ENCODE measurements around the gene RABGAP1.

Gene RABGAP1

DNA sequence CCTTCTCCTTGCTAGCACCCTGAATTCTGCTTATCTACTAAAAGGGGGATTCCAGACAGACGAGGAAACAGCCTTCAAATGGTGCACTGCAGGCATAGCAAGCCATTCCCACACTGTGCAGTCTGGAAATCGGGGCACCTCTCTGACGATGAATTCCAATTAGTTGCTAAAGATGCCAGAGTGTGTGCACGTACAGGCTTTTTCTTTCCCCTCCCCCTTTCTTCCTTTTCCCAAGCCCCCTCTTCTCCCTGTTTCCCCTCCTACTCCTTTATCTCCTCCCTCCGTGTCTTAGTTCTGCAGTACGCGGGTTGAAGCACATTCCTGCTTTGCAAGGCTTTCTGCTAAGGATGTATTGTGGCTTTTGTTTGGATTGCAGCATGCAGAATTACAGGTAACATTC lies 92.5 kb downstream of the RABGAP1 start, which contains the start of gene GPR21:
TSS of gene GPR21 (plus strand) at position 316 of the 400 bp plus-strand sequence. CDS start 900 bp downstream, outside the sequence.
- no peak for DNase-seq
- Histone ChIP-seq H3K9me3 (replicated peaks; ENCODE audit: insufficient read depth, low read length) (no peaks in the 10 kb centered on the region), H2AFZ (ENCODE audit: low read length) (no peak within 1 kb of the TSS), H3K4me3 (ENCODE audit: low read length) (no peak within 1 kb of the TSS), H4K20me1 (ENCODE audit: insufficient read depth, low read length) (no peaks in the 10 kb centered on the region), H3F3A (ENCODE audit: insufficient read depth, low read length) (no peaks in the 10 kb centered on the region), H3K4me2 (ENCODE audit: low read depth, low read length) (no peak within 1 kb of the TSS), H3K27me3 (replicated peaks; ENCODE audit: insufficient read depth, low read length) (no peaks in the 10 kb centered on the region), H3K4me1 (ENCODE audit: low read length) (no peaks in the 10 kb centered on the region), H3K36me3 (replicated peaks; ENCODE audit: insufficient read depth, low read length) (no peaks in the 10 kb centered on the region), H3K79me2 (ENCODE audit: low read length) (no peaks in the 10 kb centered on the region), H3K9ac (ENCODE audit: low read length) (no peak within 1 kb of the TSS), H3K27ac (ENCODE audit: low read length) (no peak within 1 kb of the TSS), H3K9me2 (replicated peaks; ENCODE audit: insufficient read depth, low read length) (no peaks in the 10 kb centered on the region)
- TF ChIP-seq EZH2 (optimal IDR thresholded peaks at IDR 0.05; ENCODE audit: low read depth, low read length) (no peak), EZH2phosphoT487 (IDR thresholded peaks at IDR 0.05; ENCODE audit: low read length) (no peak), CTCF (IDR thresholded peaks at IDR 0.05; ENCODE audit: low read length) (no peak)

DNA sequence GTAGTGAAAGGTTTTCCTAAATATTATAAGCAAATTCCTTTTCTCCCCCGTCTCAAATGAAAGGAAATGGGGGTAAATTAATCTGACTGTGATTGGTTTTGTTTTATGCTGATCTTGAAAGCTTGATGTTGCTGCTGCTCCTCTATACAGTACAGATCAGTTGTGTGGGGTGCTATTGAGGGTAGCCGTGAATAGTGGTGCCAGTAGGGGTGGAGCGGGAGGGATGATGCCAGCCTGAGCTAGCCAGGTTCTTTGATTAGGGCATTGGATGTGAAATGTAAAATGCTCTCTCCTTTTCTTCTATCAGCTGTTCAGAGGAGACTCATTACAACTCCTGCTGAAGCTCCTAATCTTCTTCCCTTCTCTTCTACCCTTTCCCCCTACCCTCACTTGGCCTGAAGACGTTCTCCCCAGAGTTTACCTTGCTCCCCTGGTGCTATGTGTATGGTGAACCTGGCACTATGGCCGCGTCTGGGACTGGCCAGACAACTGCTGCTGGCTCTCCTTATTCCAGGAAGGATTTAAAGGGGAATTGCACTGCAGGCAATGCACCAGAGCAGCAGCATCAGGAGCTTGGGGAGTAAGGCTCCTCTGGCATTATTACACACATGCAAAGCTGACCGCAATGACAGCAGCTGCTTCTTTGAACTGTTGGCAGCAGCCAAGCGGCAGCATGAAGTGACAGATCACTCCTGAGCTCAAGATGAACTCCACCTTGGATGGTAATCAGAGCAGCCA lies 93.2 kb downstream of the RABGAP1 start:
- DNase-seq: no peak
- H3K9ac ChIP-seq (ENCODE audit: low read length): no peak overlapping the region
- H3K79me2 ChIP-seq (ENCODE audit: low read length): no peaks in the 10 kb centered on the region
- H4K20me1 ChIP-seq (ENCODE audit: insufficient read depth, low read length): no peaks in the 10 kb centered on the region
- no peak overlapping the region for H3K4me2 ChIP-seq (ENCODE audit: low read depth, low read length)
- no peak for TF ChIP-seq CTCF (IDR thresholded peaks at IDR 0.05; ENCODE audit: low read length)
- TF ChIP-seq EZH2 (optimal IDR thresholded peaks at IDR 0.05; ENCODE audit: low read depth, low read length): no peak
- no peak for TF ChIP-seq EZH2phosphoT487 (IDR thresholded peaks at IDR 0.05; ENCODE audit: low read length)
- H3K9me3 ChIP-seq (replicated peaks; ENCODE audit: insufficient read depth, low read length): no peaks in the 10 kb centered on the region
- H3F3A ChIP-seq (ENCODE audit: insufficient read depth, low read length): no peaks in the 10 kb centered on the region
- H3K27me3 ChIP-seq (replicated peaks; ENCODE audit: insufficient read depth, low read length): no peaks in the 10 kb centered on the region
- H2AFZ ChIP-seq (ENCODE audit: low read length): no peak overlapping the region
- H3K36me3 ChIP-seq (replicated peaks; ENCODE audit: insufficient read depth, low read length): no peaks in the 10 kb centered on the region
- no peak overlapping the region for H3K4me3 ChIP-seq (ENCODE audit: low read length)
- H3K9me2 ChIP-seq (replicated peaks; ENCODE audit: insufficient read depth, low read length): no peaks in the 10 kb centered on the region
- H3K4me1 ChIP-seq (ENCODE audit: low read length): no peaks in the 10 kb centered on the region
- no peak overlapping the region for H3K27ac ChIP-seq (ENCODE audit: low read length)

DNA sequence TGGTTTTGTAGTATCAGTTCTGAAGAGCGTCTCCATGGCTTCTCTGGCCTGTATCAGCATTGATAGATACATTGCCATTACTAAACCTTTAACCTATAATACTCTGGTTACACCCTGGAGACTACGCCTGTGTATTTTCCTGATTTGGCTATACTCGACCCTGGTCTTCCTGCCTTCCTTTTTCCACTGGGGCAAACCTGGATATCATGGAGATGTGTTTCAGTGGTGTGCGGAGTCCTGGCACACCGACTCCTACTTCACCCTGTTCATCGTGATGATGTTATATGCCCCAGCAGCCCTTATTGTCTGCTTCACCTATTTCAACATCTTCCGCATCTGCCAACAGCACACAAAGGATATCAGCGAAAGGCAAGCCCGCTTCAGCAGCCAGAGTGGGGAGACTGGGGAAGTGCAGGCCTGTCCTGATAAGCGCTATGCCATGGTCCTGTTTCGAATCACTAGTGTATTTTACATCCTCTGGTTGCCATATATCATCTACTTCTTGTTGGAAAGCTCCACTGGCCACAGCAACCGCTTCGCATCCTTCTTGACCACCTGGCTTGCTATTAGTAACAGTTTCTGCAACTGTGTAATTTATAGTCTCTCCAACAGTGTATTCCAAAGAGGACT lies 94.2 kb downstream of the RABGAP1 start:
- DNase-seq: no peak
- Histone ChIP-seq H4K20me1 (ENCODE audit: insufficient read depth, low read length) (no peaks in the 10 kb centered on the region), H2AFZ (ENCODE audit: low read length) (no peak overlapping the region), H3K9me2 (replicated peaks; ENCODE audit: insufficient read depth, low read length) (no peaks in the 10 kb centered on the region), H3K4me2 (ENCODE audit: low read depth, low read length) (no peak overlapping the region), H3K4me1 (ENCODE audit: low read length) (no peaks in the 10 kb centered on the region), H3K79me2 (ENCODE audit: low read length) (no peaks in the 10 kb centered on the region), H3K4me3 (ENCODE audit: low read length) (no peak overlapping the region), H3K9me3 (replicated peaks; ENCODE audit: insufficient read depth, low read length) (no peaks in the 10 kb centered on the region), H3K36me3 (replicated peaks; ENCODE audit: insufficient read depth, low read length) (no peaks in the 10 kb centered on the region), H3K27me3 (replicated peaks; ENCODE audit: insufficient read depth, low read length) (no peaks in the 10 kb centered on the region), H3F3A (ENCODE audit: insufficient read depth, low read length) (no peaks in the 10 kb centered on the region), H3K27ac (ENCODE audit: low read length) (no peak overlapping the region), H3K9ac (ENCODE audit: low read length) (no peak overlapping the region)
- TF ChIP-seq EZH2phosphoT487 (IDR thresholded peaks at IDR 0.05; ENCODE audit: low read length) (no peak), EZH2 (optimal IDR thresholded peaks at IDR 0.05; ENCODE audit: low read depth, low read length) (no peak), CTCF (IDR thresholded peaks at IDR 0.05; ENCODE audit: low read length) (no peak)
